Endothelial cell of umbilical vein (primary cell): ENCODE data around the gene CCDC171. TPM values are rescaled to one million over a fixed set of nuclear protein-coding genes. Genes with fewer than 3 reads are reported as not detected.

Experiments
- BruUV-seq: library from RNA; stranded (reverse); fragments of 400-500 nt; replicated peaks from 2 replicates; lab custom pipeline; 2021; lab: Mats Ljungman, UMichigan
- CTCF ChIA-PET: fragments of 300-600, 350-600 bp; sonication (Branson Sonifier 250); formaldehyde crosslinking; loops from one replicate; lab custom pipeline; 2021; ENCODE audit warnings: antibody characterized with exemption, inconsistent platforms; lab: Charles Lee
- POLR2A ChIA-PET: fragments of 300-600, 350-600 bp; sonication (Branson Sonifier 250); formaldehyde crosslinking; loops from one replicate; lab custom pipeline; 2021; ENCODE audit warnings: antibody characterized with exemption, inconsistent platforms; lab: Charles Lee
- DNase-seq: peaks from one replicate; pipeline ENCODE4 v3.0.0-alpha.2; 2011; ENCODE audit warnings: low read depth, low spot score
- FAIRE-seq: peaks from 2 replicates; lab custom pipeline; 2011; peaks lifted over from hg19 to GRCh38; lab: Jason Lieb, UNC
- H2AFZ ChIP-seq: 2 replicates; pipeline ENCODE4 v1.6.0; 2012; ENCODE audit warnings: low read depth, low read length, control low read depth, inconsistent platforms
- H3K27ac ChIP-seq: 2 replicates; pipeline ENCODE4 v1.5.1; 2011; ENCODE audit warnings: low read depth, mild to moderate bottlenecking, control low read depth, low read length, moderate library complexity; ENCODE audit not compliant: insufficient read depth
- H3K27me3 ChIP-seq, 2 experiments: 2 replicates each; pipeline versions ENCODE4 v1.6.0 to v1.6.1; 2011; ENCODE audit warnings: low read length in 2 of 2, mixed read lengths in 1 of 2; ENCODE audit not compliant: control insufficient read depth in 2 of 2, insufficient read depth in 2 of 2
- H3K36me3 ChIP-seq, 2 experiments: 2 replicates in 1 of 2; 3 replicates in 1 of 2; pipeline ENCODE4 v1.5.1; 2011; ENCODE audit warnings: low read length in 2 of 2, mild to moderate bottlenecking in 1 of 2, moderate library complexity in 1 of 2; ENCODE audit not compliant: control insufficient read depth in 2 of 2, insufficient read depth in 2 of 2; ENCODE audit errors: extremely low read depth in 1 of 2
- H3K4me1 ChIP-seq: 3 replicates; pipeline ENCODE4 v1.5.1; 2011; ENCODE audit warnings: mild to moderate bottlenecking, low read length; ENCODE audit not compliant: control insufficient read depth, insufficient read depth; ENCODE audit errors: extremely low read depth
- H3K4me2 ChIP-seq: 2 replicates; pipeline ENCODE4 v1.6.1; 2011; ENCODE audit warnings: low read length, control low read depth, mixed read lengths; ENCODE audit not compliant: insufficient read depth
- H3K4me3 ChIP-seq, 3 experiments: fragments of 200-600 bp in 1 of 3; sonication (generic), shearing (Covaris generic) in 1 of 3; replicated peaks in 1 of 3; 2 replicates each; pipeline ENCODE4 v1.5.1; 2011 to 2016; ENCODE audit warnings: control low read depth in 3 of 3, low read length in 3 of 3, mild to moderate bottlenecking in 2 of 3, inconsistent platforms in 1 of 3, low read depth in 1 of 3, moderate library complexity in 1 of 3; ENCODE audit not compliant: insufficient read depth in 1 of 3
- H3K79me2 ChIP-seq: 2 replicates; pipeline ENCODE4 v1.6.0; 2012; ENCODE audit warnings: low read length, inconsistent platforms; ENCODE audit not compliant: control insufficient read depth, insufficient read depth
- H3K9ac ChIP-seq: replicated peaks from 2 replicates; pipeline ENCODE3; 2011; ENCODE audit warnings: low read length, control low read depth; ENCODE audit not compliant: insufficient read depth; ENCODE audit errors: extremely low read depth
- H3K9me1 ChIP-seq: replicated peaks from 3 replicates; pipeline ENCODE4 v1.6.0; 2011; ENCODE audit warnings: mild to moderate bottlenecking, low read length; ENCODE audit not compliant: control insufficient read depth, insufficient read depth; ENCODE audit errors: extremely low read depth
- H3K9me3 ChIP-seq: replicated peaks from 2 replicates; pipeline ENCODE4 v1.5.1; 2012; ENCODE audit warnings: low read length, inconsistent platforms; ENCODE audit not compliant: control insufficient read depth, insufficient read depth
- H4K20me1 ChIP-seq: replicated peaks from 2 replicates; pipeline ENCODE3; 2011; ENCODE audit warnings: mild to moderate bottlenecking, low read length; ENCODE audit not compliant: control insufficient read depth, insufficient read depth; ENCODE audit errors: extremely low read depth
- EZH2 ChIP-seq: IDR thresholded peaks from 2 replicates; pipeline ENCODE4 v1.6.1; 2012; ENCODE audit warnings: borderline replicate concordance, low read depth, mild to moderate bottlenecking, moderate library complexity, low read length, inconsistent platforms; ENCODE audit not compliant: severe bottlenecking
- FOS ChIP-seq: IDR thresholded peaks from 2 replicates; pipeline ENCODE4 v1.6.1; 2011; ENCODE audit warnings: mild to moderate bottlenecking, low read length, moderate library complexity, borderline replicate concordance; ENCODE audit not compliant: insufficient read depth
- GATA2 ChIP-seq: IDR thresholded peaks from 2 replicates; pipeline ENCODE4 v1.7.0; 2011; ENCODE audit warnings: low read depth, mild to moderate bottlenecking, moderate library complexity, mixed read lengths, low read length; ENCODE audit not compliant: insufficient read length, insufficient read depth
- JUN ChIP-seq: IDR thresholded peaks from 2 replicates; pipeline ENCODE4 v1.6.1; 2011; ENCODE audit warnings: borderline replicate concordance, low read depth; ENCODE audit not compliant: insufficient read length, insufficient read depth
- MYC ChIP-seq: IDR thresholded peaks from one replicate; pipeline ENCODE4 v1.6.1; 2011; ENCODE audit warnings: mild to moderate bottlenecking, low read depth, low read length
- POLR2A ChIP-seq: IDR thresholded peaks from 2 replicates; pipeline ENCODE4 v1.6.1; 2012; ENCODE audit warnings: low read depth, mild to moderate bottlenecking, control low read depth, low read length
- POLR2AphosphoS5 ChIP-seq: IDR thresholded peaks from 2 replicates; pipeline ENCODE4 v1.6.1; 2012; ENCODE audit warnings: low read depth, mild to moderate bottlenecking, control low read depth, low read length, moderate library complexity; ENCODE audit not compliant: insufficient read depth
- dilution Hi-C: fragments of 300-500 bp; cut with MboI; formaldehyde crosslinking; loops from one replicate; pipeline ENCODE4 v1.15.0; 2019; ENCODE audit warnings: low sequenced_read_pairs; ENCODE audit not compliant: extremely low pct_ligation_motif_present
- intact Hi-C: fragments of 100-400 bp; cut with micrococcal nuclease; formaldehyde crosslinking; loops from one replicate; pipeline ENCODE4 v1.10.0; 2022
- polyA plus RNA-seq, 4 experiments: library from polyadenylated mRNA; depleted of rRNA in 3 of 4; stranded (reverse) in 3 of 4; unstranded in 1 of 4; fragments of >200 nt; gene quantifications; 2 replicates each; pipeline versions ENCODE4 v1.2.1 to v1.2.3, GENCODE V29; 2011 to 2012; ENCODE audit warnings: missing spikeins in 1 of 4
- total RNA-seq: library from RNA; stranded (reverse); gene quantifications from 2 replicates; pipeline ENCODE4 v1.2.3, GENCODE V29; 2021
- TF ChIP-seq, protein P1 (sequence below): IDR thresholded peaks from 2 replicates; pipeline ENCODE4 v1.6.1; 2011; ENCODE audit not compliant: insufficient read depth, insufficient read length
- TF ChIP-seq, protein P2 (sequence below), 2 donors: IDR thresholded peaks; 1 replicate in 1 of 2; 2 replicates in 1 of 2; pipeline ENCODE4 v1.5.1; 2011; ENCODE audit warnings: low read length in 2 of 2, mild to moderate bottlenecking in 2 of 2, moderate library complexity in 2 of 2, control low read depth in 1 of 2, inconsistent platforms in 1 of 2, low read depth in 1 of 2; ENCODE audit not compliant: insufficient read depth in 1 of 2; ENCODE audit errors: extremely low read depth in 1 of 2

Gene CCDC171
- total and polyA plus RNA-seq, 2 donors (not counting 3 experiments of a cell fraction or from before 2014, with no cell fraction given): 0.58 to 1.4 TPM

DNA sequence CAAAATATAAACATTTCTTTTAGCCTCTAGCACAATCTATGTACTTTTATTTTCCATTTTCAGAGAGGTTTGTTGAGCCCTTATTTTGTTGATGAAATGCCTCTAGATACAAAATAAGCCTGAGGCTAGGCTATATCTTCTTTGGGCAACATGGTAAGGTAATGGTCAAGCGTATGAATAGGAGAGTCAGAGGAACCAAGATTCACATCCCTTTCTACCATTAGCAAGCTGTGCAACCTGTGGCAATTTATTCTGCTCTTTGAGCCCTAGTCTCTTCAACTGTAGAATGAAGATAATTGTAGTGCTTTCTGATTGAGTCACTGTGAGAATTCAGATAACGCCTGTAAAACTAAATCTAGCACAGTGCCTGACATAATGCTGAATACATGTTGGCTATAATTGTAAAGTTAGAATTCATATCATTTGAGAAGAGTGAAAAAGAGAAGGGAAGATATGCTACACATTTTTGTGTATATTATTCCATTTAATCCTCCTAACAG is 412.5 kb downstream of the CCDC171 start:
- no peaks in the 10 kb centered on the region for H3K36me3 ChIP-seq
- no peak for DNase-seq
- POLR2A ChIA-PET: no interaction called here
- intact Hi-C loops (no loop called here), dilution Hi-C loops (no loop called here)
- no peaks in the 10 kb centered on the region for H3K79me2 ChIP-seq
- H3K4me2 ChIP-seq: no peak overlapping the region
- no peak overlapping the region for H3K27ac ChIP-seq
- H3K4me3 ChIP-seq: no peak overlapping the region
- BruUV-seq: no TSS peak
- H3K9ac ChIP-seq: no peak overlapping the region
- no peak for FAIRE-seq
- no peak overlapping the region for H2AFZ ChIP-seq
- H4K20me1 ChIP-seq: no peaks in the 10 kb centered on the region
- CTCF ChIA-PET: no interaction called here
- H3K27me3 ChIP-seq: no peaks in the 10 kb centered on the region
- H3K9me1 ChIP-seq: no peaks in the 10 kb centered on the region
- no peaks in the 10 kb centered on the region for H3K9me3 ChIP-seq
- H3K4me1 ChIP-seq: no peaks in the 10 kb centered on the region
- TF ChIP-seq JUN (no peak), MYC (no peak), GATA2 (no peak), FOS (no peak), EZH2 (no peak), POLR2AphosphoS5 (no peak), POLR2A (no peak)
- TF ChIP-seq, protein P1, sequence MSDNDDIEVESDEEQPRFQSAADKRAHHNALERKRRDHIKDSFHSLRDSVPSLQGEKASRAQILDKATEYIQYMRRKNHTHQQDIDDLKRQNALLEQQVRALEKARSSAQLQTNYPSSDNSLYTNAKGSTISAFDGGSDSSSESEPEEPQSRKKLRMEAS: no peak
- TF ChIP-seq, protein P2, sequence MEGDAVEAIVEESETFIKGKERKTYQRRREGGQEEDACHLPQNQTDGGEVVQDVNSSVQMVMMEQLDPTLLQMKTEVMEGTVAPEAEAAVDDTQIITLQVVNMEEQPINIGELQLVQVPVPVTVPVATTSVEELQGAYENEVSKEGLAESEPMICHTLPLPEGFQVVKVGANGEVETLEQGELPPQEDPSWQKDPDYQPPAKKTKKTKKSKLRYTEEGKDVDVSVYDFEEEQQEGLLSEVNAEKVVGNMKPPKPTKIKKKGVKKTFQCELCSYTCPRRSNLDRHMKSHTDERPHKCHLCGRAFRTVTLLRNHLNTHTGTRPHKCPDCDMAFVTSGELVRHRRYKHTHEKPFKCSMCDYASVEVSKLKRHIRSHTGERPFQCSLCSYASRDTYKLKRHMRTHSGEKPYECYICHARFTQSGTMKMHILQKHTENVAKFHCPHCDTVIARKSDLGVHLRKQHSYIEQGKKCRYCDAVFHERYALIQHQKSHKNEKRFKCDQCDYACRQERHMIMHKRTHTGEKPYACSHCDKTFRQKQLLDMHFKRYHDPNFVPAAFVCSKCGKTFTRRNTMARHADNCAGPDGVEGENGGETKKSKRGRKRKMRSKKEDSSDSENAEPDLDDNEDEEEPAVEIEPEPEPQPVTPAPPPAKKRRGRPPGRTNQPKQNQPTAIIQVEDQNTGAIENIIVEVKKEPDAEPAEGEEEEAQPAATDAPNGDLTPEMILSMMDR (IDR thresholded peaks at IDR 0.05; ENCODE audit: extremely low read depth in 1 of 2, insufficient read depth in 1 of 2, low read depth in 1 of 2, low read length in 2 of 2): no peak
